ENCODE measurements around the gene UBXN7. TPM values are rescaled to one million over a fixed set of nuclear protein-coding genes. Genes with fewer than 3 reads are reported as not detected.

The UBXN7 gene
- total RNA-seq, 2 donors from 2014 or later: 21.1 to 22.2 TPM

DNA sequence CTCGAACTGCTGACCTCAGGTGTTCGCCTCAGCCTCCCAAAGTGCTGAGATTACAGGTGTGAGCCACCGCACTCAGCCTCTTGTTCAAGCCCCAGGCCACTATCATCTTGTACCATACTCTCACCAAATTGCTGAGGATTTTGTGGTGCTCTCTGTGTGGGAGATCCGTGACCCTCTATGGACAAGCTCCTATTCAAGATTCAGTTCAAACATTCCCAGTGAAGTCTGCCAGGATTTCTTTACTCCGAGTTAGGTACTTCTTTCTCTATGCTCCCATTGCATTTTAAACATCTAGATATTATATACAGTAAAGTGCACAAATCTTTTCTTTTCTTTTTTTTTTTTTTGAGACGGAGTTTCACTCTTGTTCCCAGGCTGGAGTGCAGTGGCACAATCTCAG lies 93.2 kb downstream of the UBXN7 start:
- no peaks in the 10 kb centered on the region for H3K27me3 ChIP-seq (replicated peaks; ENCODE audit: insufficient read depth)
- TF ChIP-seq, protein P1, sequence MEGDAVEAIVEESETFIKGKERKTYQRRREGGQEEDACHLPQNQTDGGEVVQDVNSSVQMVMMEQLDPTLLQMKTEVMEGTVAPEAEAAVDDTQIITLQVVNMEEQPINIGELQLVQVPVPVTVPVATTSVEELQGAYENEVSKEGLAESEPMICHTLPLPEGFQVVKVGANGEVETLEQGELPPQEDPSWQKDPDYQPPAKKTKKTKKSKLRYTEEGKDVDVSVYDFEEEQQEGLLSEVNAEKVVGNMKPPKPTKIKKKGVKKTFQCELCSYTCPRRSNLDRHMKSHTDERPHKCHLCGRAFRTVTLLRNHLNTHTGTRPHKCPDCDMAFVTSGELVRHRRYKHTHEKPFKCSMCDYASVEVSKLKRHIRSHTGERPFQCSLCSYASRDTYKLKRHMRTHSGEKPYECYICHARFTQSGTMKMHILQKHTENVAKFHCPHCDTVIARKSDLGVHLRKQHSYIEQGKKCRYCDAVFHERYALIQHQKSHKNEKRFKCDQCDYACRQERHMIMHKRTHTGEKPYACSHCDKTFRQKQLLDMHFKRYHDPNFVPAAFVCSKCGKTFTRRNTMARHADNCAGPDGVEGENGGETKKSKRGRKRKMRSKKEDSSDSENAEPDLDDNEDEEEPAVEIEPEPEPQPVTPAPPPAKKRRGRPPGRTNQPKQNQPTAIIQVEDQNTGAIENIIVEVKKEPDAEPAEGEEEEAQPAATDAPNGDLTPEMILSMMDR (IDR thresholded peaks at IDR 0.05): no peak
- no peaks in the 10 kb centered on the region for H3K9me3 ChIP-seq
- ATAC-seq (ENCODE audit: insufficient number of reproducible peaks, low FRiP score, low read depth) (no peak), DNase-seq (ENCODE audit: low spot score) (no peak)
- no peaks in the 10 kb centered on the region for H3K4me1 ChIP-seq (ENCODE audit: control insufficient read depth in 1 of 2, low read depth in 2 of 2)
- H3K36me3 ChIP-seq: no peaks in the 10 kb centered on the region
- H3K4me3 ChIP-seq: no peak overlapping the region
- H3K27ac ChIP-seq: no peak overlapping the region

DNA sequence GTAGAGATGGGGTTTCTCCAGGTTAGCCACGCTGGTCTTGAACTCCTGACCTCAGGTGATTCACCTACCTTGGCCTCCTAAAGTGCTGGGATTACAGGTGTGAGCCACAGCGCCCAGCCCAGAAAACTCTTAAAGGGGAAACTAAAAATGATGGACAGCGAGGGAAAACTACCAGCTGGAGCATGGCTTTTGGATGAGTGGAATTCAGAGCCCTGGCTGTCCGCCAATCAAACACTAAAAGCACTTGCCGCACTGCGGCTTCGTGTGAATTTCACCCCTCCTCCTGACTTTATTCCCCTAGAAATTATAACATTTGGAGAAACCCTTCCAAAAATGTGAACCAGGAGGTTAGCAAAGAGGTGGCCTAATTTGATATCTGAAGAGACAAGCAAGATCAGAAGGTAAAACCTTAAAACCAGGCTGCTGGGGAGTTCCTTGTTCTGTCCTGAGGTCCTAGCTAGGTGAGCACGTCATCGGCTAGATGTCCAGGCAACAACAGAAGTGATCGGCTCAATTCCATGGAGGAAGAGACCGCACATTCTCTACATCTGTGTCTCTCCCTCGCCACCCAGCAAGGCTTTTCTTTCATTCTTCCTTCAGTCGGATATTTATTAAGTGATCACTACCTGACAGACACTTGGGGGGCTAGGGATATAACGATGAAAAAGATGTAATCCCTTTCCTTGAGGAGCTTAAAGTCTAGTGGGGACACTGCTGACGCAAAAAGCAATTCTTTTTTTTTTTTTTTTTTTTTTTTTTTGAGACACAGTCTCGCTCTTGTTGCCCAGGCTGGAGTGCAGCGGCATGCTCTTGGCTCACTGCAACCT lies 95.7 kb downstream of the UBXN7 start:
- no peaks in the 10 kb centered on the region for H3K27me3 ChIP-seq (replicated peaks; ENCODE audit: insufficient read depth)
- no peaks in the 10 kb centered on the region for H3K4me1 ChIP-seq (ENCODE audit: control insufficient read depth in 1 of 2, low read depth in 2 of 2)
- ATAC-seq (ENCODE audit: insufficient number of reproducible peaks, low FRiP score, low read depth) (no peak), DNase-seq (ENCODE audit: low spot score) (no peak)
- TF ChIP-seq, protein P1 (IDR thresholded peaks at IDR 0.05): no peak
- no peak overlapping the region for H3K27ac ChIP-seq
- H3K9me3 ChIP-seq: no peaks in the 10 kb centered on the region
- no peaks in the 10 kb centered on the region for H3K36me3 ChIP-seq
- H3K4me3 ChIP-seq: no peak overlapping the region

DNA sequence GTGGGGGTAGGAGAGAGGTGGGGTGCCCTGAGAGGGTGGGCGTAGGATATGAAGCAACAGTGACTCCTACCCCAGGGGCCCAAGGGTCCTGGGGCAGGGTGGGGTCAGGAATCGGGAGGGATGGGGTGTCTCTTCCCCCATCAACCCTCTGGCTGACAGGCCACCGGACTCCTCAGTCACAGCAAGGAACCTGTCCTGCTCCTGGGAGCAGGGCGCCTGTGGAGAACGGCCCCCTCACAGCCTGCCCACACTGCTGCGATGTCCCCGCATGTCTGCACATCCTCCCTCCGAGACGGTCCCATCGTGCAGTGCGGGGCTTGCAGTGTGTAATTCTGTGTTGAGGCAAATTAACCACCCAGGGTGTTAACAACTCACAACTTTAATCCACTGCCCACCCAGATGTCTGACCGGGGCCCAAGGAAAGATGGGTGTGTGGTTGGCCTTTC lies 96.7 kb downstream of the UBXN7 start:
- Histone ChIP-seq H3K4me3 (no peak overlapping the region), H3K27ac (no peak overlapping the region), H3K27me3 (replicated peaks; ENCODE audit: insufficient read depth) (no peaks in the 10 kb centered on the region), H3K4me1 (ENCODE audit: control insufficient read depth in 1 of 2, low read depth in 2 of 2) (no peaks in the 10 kb centered on the region), H3K9me3 (no peaks in the 10 kb centered on the region), H3K36me3 (no peaks in the 10 kb centered on the region)
- no peak for ATAC-seq (ENCODE audit: insufficient number of reproducible peaks, low FRiP score, low read depth)
- no peak for DNase-seq (ENCODE audit: low spot score)
- TF ChIP-seq, protein P1 (IDR thresholded peaks at IDR 0.05): no peak

DNA sequence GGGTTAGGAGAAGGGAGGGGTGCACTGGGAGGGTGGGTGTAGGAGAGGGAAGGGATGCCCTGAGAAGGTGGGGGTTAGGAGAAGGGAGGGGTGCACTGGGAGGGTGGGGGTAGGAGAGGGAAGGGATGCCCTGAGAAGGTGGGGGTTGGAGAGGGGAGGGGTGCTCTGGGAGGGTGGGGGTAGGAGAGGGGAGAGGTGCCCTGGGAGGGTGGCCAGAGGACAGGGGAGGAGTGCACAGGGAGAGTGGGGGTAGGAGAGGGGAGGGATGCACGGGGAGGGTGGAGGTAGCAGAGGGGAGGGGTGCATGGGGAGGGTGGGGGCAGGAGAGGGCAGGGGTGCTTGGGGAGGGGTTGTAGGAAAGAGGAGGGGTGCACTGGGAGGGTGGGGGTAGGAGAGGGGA lies 97.2 kb downstream of the UBXN7 start:
- no peak overlapping the region for H3K4me3 ChIP-seq
- H3K27me3 ChIP-seq (replicated peaks; ENCODE audit: insufficient read depth): no peaks in the 10 kb centered on the region
- H3K27ac ChIP-seq: no peak overlapping the region
- DNase-seq (ENCODE audit: low spot score) (no peak), ATAC-seq (ENCODE audit: insufficient number of reproducible peaks, low FRiP score, low read depth) (no peak)
- H3K4me1 ChIP-seq (ENCODE audit: control insufficient read depth in 1 of 2, low read depth in 2 of 2): no peaks in the 10 kb centered on the region
- H3K36me3 ChIP-seq: no peaks in the 10 kb centered on the region
- TF ChIP-seq, protein P1 (IDR thresholded peaks at IDR 0.05): no peak
- H3K9me3 ChIP-seq: no peaks in the 10 kb centered on the region

DNA sequence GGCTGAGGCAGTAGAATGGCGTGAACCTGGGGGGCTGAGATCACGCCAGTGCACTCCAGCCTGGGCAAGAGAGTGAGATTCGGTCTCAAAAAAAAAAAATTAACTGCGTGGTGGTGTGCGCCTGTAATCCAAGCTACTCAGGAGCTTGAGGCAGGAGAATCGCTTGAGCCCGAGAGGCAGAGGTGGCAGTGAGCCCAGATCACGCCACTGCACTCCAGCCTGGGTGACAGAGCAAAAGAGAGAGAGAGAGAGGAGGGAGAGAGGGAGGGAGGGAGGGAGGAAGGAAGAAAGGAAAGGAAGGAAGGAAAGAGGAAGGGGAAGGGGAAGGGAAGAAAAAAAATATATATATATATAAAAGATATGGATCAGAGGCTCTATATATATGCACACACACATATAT lies 100.1 kb downstream of the UBXN7 start:
- Histone ChIP-seq H3K36me3 (no peaks in the 10 kb centered on the region), H3K27ac (no peak overlapping the region), H3K4me1 (ENCODE audit: control insufficient read depth in 1 of 2, low read depth in 2 of 2) (no peaks in the 10 kb centered on the region), H3K27me3 (replicated peaks; ENCODE audit: insufficient read depth) (no peaks in the 10 kb centered on the region), H3K9me3 (no peaks in the 10 kb centered on the region), H3K4me3 (no peak overlapping the region)
- TF ChIP-seq, protein P1 (IDR thresholded peaks at IDR 0.05): no peak
- ATAC-seq (ENCODE audit: insufficient number of reproducible peaks, low FRiP score, low read depth) (no peak), DNase-seq (ENCODE audit: low spot score) (no peak)

Data from thoracic aorta (tissue), 2 donors.